Measurements from ENCODE around the gene DNAJC18.

DNA sequence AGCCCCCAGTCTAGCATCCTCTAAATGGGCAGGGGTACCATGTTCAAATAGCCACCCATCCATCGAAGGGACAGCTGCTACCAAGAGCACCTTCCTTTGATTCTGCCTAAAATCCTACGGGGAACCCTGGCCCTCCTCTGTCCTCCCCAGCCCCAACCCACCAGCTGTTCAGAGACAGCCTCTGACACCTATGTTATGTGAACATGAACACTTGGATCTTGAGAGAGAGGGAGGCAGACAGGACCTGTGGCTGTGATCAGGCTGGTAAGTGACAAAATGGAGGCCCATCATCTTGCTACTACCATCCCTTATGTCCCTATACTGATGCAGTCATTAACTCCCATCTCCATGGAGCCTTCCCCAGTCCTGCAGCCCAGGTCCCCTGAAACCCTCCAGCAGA, 64.4 kb downstream of the DNAJC18 start:
- no peak for TF ChIP-seq EZH2 (IDR thresholded peaks at IDR 0.05)
- TF ChIP-seq FOXP2 (optimal IDR thresholded peaks at IDR 0.05; ENCODE audit: control extremely low read depth, extremely low read length, insufficient read depth) = no peak
- TF ChIP-seq POLR2AphosphoS5 (IDR thresholded peaks at IDR 0.05; ENCODE audit: borderline replicate concordance, low read depth, low read length) = no peak; the same call in 1 of the 2 replicates

All from SK-N-MC (cell line).